Effector CD4-positive, alpha-beta T cell (primary cell): ENCODE data around the gene ICAM2.
"Not testable (repeated sequence)": the region's sequence is repeated elsewhere in the genome, so short reads cannot be mapped to it uniquely, and the experiment has no call there.

ENCODE experiments used
- DNase-seq: peaks from one replicate; pipeline ENCODE4 v3.0.0-alpha.2; 2020

ICAM2 gene

DNA sequence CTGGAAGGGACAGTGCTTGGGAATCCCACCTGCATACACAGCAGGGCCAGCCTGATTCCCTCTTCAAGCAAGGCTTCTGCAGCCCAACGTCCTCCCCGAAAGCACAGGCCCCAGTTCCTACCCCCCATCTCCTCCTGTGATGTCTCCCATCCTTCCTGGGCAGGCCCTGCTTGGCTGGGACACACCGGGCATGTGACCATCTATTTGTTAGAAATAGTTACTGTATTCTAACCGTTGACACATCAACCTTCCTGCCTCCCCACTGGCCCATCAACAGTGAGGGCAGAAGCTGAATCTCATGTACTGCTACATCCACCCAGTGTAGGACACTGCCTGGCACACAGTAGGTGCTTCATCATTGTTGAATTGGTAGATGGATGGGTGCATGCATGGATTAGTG, 11.6 kb downstream of the ICAM2 start:
- no peak for DNase-seq

GRCh38 chr17:64008346-64008745, 12.1 kb downstream of the ICAM2 start:
- no peak for DNase-seq

GRCh38 chr17:64007838-64008282, 12.6 kb downstream of the ICAM2 start:
- DNase-seq, result no peak

DNA sequence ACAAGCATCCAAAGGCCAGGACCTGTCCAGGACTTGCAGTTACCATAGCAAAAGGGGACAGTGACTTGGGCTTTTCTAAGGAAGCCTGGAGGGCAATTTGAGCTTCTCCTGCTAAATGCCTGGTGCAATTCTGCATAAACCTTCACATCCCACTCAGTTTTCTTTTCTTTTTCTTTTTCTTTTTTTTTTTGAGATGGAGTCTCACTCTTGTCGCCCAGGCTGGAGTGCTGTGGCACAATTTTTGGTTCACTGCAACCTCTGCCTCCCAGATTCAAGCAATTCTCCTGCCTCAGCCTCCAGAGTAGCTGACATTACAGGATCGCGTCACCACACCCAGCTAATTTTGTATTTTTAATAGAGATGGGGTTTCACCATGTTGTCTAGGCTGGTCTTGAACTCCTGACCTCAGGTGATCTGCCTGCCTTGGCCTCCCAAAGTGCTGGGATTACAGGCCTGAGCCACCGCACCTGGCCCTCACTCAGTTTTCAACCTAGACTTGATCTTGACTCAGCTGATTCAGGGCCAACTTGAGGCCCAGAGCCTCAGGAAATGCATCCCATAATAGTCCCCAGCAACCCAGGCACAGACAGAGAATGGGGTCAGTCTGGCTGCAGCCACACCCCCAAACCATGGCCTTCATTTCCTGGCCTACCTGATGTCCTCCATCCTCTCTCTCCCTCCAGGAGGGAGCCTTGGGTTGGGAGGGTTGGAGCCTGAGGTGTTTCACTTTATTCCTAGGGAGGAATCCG, 13.2 kb downstream of the ICAM2 start:
- DNase-seq, result not testable (repeated sequence)

GRCh38 chr17:64006361-64007088, 13.9 kb downstream of the ICAM2 start:
- DNase-seq, result no peak

- DNase-seq, result no peak
Measured at GRCh38 chr17:64005734-64006167, 14.7 kb downstream of the ICAM2 start.

- DNase-seq, result no peak
Measured at GRCh38 chr17:64004903-64005733, 15.3 kb downstream of the ICAM2 start.

- no peak for DNase-seq
Measured at GRCh38 chr17:64004218-64004770, 16.1 kb downstream of the ICAM2 start.

- no peak for DNase-seq
Measured at GRCh38 chr17:64003526-64004121, 16.8 kb downstream of the ICAM2 start.

- DNase-seq, result no peak
Measured at GRCh38 chr17:64002658-64003525, 17.5 kb downstream of the ICAM2 start.

DNA sequence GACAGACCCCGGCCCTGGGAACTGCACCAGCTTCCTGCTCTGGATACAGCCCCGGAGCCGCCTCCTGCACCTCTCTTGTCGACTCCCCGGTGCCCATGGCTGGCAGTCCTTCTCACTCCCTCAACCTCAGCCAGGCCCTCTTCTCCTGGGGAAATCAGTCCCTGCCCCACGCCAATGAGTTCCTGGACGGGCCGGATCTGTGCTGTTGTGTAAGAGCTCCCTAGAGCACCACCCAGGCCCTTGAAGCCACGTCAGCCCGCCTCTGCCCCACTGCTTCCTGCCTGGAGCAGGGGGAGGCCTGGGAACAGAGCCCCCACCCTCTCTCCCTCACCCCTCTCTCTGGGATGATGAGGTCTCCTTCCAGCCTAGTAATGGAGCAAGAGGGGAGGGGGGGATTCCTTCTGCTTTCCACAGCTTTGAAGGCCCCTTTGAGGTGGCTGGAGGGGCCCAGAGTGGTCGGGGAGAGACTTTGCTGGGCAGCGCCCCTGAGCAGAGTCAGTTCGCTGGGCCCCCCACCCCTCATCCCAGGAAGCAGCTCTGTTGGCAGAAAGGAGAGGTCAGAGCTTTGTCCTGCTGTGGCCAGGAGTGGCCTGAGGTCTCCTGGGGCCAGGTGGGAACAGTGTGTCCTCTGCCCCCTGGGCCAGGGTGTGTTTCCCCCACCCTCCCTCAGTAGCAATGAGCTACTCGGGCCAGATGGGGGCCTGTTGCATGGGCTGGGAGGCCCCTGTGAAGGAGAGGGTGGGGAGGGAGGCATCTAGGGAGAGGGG, 18.5 kb downstream of the ICAM2 start:
- no peak for DNase-seq

DNA sequence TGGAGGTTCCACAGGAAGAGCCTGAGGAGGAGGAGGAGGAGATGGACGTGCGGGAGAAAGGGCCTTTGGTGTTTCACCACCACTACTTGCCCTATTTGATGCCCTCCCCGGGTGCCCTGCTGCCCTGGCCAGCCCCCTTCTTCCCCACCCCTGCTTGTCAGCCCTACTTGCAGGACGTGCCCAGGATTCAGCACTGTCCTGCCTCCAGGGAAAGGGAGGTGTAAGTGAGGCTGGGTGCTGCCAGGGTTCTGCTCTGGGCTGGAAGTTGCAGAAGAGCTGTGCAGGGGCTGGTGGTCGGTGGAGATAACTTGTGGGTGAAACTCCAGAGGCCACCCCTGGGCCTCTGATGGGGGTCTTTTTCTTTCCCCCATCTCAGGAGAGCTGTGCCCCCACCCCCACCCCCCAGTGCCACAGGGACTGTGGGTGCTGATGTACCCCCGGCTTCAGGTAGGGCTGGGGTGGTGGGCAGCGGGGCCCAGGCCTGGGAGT, 19.3 kb downstream of the ICAM2 start:
- DNase-seq, result no peak

GRCh38 chr17:63999680-64000531, 20.5 kb downstream of the ICAM2 start:
- DNase-seq, result no peak

- DNase-seq, result no peak
Measured at GRCh38 chr17:63998721-63999679, 21.4 kb downstream of the ICAM2 start.

DNA sequence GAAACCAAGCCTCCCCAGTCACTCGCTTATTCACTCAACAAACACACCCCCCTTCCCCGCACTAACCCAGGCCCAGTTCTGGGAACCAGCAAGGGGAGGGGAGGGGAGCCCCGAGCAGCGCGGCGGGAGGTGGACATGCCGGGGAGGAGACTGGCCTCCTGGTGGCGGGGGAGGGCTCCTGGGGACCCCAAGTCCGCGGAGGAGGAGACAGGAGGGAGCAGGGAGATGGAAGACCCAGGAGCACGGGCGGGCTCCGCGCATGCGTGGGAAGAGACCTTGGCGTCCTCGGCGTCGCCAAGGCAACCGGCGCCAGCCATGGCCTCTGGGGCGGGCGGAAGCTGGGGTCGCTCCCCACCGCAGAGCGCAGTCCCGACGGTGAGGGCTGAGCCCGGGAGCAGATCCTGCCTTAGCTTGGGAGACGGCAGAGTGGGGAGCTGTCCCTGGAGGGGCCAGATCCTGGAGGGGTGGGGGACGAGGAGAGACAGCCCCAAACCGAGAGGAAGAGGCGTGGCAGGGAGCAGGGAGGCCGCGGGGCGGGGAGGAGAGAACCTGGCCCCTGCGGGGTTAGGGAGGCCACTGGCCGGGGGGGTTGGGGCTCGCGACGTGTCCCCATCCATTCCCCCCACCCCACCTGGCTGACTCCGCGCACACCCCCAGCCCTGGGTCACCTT, 22.2 kb downstream of the ICAM2 start, which contains the start of gene PRR29:
Gene PRR29, plus strand, starts transcription at position 302 of the 671 bp plus-strand sequence. Its CDS starts 14 bp downstream, at position 316.
- DNase-seq, result peak; percentile 61

DNA sequence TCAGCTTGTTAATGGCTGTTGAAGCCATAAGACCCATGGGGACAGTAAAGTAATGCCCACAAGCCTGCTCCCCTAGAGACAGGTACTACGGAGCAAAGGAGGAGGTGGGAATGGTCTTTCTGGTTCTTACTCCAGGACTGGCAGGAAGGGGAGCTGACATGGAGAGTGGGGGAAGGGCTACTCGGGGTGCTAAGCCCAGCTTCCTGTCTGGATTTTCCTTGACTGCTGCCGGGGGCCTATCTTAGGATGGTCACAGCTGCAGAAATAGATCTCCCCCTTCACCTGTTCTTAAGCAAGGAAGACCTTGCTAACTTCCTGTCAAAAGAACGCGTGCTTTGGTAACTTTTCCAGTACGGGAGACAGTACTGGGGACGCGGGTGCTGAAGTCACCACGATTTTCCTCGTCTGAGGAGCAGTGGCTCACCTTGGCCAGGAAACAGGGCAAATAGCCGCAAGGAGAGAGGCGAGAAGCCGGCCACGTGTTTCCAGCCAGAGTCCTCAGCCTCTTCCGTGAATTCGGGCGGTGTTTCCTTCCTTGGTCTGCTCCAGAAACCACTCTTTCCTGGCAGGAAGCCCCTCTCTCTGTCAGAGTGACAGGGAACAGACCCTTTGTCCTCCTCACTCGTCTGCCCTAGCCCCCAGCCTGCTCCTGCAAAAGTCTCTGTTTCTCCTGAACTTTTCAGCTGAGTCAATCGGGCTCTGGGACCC, 22.9 kb downstream of the ICAM2 start:
- DNase-seq, result no peak
